GM19238 (cell line): ENCODE results near the gene DAO.

Experiments used
- DNase-seq: peaks from one replicate; pipeline ENCODE4 v3.0.0; 2011; ENCODE audit warnings: low spot score; ENCODE audit not compliant: insufficient read length

The DAO gene

GRCh38 chr12:108918960-108919642, 39.2 kb downstream of the DAO start:
- no peak for DNase-seq

GRCh38 chr12:108921946-108922345, 42.1 kb downstream of the DAO start:
- no peak for DNase-seq

DNA sequence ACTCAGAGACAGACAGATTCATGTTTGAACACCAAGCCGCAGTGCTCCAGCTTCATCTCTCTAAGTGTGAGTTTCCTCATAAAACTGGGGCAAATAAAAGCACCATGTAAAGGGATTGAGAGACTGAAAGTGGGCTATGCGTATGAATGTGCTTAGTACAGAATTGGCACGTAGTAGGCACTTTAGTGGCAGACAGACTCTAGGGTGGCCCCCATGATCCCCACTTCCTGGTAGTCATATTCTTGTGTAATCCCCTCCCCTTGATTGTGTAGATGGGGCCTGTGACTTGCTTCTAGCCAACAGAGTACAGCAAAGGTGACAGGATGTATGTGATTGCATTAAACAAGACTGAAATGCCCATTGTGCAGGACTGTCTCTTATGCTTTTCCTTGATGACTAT, 43.0 kb downstream of the DAO start:
- DNase-seq, result no peak

GRCh38 chr12:108928695-108929094, 48.8 kb downstream of the DAO start:
- no peak for DNase-seq

DNA sequence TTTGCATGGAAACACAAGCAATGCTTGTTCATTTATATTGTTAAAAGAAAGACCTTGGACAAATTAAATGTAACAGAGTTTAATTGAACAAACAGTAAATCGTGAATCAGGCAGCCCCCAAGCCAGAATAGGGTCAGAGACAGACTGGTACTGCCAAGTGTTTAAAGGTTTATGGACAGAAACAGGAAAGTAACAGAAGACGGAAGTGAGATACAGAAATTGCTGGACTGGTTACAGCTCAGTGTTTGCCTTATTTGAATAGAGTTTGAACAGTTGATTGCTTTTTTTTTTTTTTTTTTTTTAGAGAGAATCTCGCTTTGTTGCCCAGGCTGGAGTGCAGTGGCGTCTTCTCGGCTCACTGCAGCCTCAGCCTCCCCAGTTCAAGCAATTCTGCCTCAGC, 50.3 kb downstream of the DAO start:
- DNase-seq, result peak; percentile 21

- DNase-seq, result no peak
These were observed 50.9 kb downstream of the DAO start for GRCh38 chr12:108930756-108931155.

- no peak for DNase-seq
These were observed 54.1 kb downstream of the DAO start for GRCh38 chr12:108933949-108934348.

DNA sequence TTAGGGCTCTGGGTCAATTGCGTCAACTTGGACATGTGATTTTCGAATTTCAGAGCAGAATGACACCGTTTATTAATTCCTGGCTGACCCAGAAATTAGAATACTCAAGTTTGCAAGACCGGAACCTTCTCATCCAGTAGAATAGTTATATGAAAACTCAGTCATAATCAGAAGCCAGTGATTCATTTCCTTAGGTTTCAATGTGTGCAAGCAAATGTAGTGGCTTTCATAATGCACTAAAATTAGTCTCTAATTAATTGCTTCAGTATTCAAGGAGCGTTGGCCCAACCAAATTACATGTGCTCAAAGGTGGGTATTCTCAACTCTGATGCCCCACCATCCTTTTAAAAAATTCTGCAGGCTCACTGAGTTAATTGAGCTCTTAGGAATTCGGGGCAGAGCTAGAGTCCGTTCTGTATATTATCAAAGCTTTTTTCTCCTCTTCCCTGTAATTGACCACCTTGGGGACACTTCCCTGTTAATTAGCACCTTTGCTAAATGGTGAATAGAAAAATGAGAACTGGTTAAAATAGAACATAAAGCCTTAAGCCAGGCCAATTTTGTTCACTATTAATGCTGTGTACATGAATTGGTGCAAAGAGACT, 55.4 kb downstream of the DAO start:
- no peak for DNase-seq

GRCh38 chr12:108938247-108938924, 58.5 kb downstream of the DAO start:
- no peak for DNase-seq

DNA sequence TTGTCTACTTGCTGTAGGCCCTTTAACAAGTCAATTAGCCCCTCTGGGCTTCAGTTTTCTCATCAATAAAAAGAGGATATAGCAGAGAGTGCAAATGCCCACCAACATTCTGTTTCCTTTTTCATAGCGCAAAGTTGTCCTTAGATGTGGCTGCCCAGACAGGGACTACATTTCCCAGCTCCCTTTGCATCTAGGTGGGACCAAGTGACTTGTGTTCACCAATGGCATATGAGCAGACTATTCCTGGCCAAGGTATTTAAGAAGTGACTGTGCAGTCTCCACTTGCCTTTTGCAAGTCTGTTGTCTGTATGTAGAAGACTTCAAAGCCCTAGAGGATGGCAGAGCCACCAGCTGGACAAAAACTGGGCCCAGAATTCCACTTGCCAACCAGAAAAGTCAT, 59.7 kb downstream of the DAO start:
- DNase-seq, result no peak

GRCh38 chr12:108940138-108940537, 60.2 kb downstream of the DAO start:
- DNase-seq, result no peak

GRCh38 chr12:108947097-108947496, 67.2 kb downstream of the DAO start:
- DNase-seq, result no peak

- no peak for DNase-seq
These were observed 68.5 kb downstream of the DAO start for GRCh38 chr12:108948367-108948766.

DNA sequence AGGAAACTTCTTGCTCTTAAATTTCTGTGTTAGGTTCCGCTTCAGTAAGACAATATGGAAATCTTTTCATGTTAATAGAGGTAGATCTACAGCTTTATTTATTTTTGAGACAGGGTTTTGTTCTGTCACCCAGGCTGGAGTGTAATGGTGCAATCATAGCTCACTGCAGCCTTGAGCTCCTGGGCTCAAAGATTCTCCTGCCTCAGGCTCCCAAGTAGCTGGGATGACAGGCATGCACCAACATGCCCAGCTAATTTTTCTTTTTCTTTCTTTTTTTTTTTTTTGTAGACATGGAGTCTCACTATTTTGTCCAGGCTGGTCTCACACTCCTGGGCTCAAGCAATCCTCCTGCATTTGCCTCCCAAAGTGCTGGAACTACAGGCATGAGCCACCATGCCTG, 70.1 kb downstream of the DAO start:
- no peak for DNase-seq
